Measurements from ENCODE around the gene IL6.

DNA sequence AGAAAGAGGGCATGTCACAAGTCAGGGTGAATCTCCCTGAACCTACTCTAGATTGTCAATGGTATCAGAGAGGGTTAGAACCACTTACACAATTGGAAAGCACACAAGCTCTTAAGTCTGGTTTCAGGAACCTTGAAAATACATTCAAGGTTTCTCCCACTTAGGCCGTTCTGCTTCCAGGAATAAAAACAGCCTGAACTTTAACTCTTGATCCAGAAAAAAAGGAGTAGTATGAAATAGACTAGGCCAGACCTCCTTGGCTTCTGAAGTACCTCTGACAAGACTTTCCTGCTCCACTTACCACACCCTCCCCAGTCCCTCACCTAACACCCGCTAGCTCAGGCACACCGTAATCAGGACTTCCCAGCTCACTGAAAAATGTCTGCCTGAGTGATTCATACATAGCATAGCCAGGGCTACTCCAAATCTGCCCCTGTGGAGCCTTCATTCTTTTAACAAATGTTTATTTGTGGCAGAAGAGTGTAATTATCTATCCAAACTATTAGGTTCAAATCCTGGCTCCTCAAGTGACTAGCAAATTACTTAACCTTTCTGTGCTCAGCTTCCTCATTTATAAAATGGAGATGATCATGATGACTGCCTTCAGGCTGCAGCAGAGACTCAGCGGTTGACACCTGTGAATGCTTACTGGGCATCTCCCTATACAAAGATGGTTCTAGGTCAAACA lies 30.3 kb upstream of the IL6 start:
- TF ChIP-seq CTCF (IDR thresholded peaks at IDR 0.05), result no peak
- TF ChIP-seq EZH2 (IDR thresholded peaks at IDR 0.05; ENCODE audit: borderline replicate concordance, insufficient read depth, low read depth, low read length, poor library complexity, severe bottlenecking), result no peak

Measured in B cell (primary cell).